Measurements from ENCODE around the gene PAQR8.
A peak's percentile ranks its signal among the peaks of the same experiment; 100 is the strongest.
"Not testable (repeated sequence)": the region's sequence is repeated elsewhere in the genome, so short reads cannot be mapped to it uniquely, and the experiment has no call there.

The PAQR8 gene

GRCh38 chr6:52405243-52405642, 43.3 kb downstream of the PAQR8 start:
- DNase-seq (ENCODE audit: low read depth in 3 of 3, low spot score in 1 of 3): no peak

- no peak for DNase-seq (ENCODE audit: low read depth in 3 of 3, low spot score in 1 of 3)
Measured at GRCh38 chr6:52407467-52407866, 45.5 kb downstream of the PAQR8 start.

- no peak for DNase-seq (ENCODE audit: low read depth in 3 of 3, low spot score in 1 of 3)
Measured at GRCh38 chr6:52409499-52409898, 47.5 kb downstream of the PAQR8 start.

GRCh38 chr6:52410979-52411378, 49.0 kb downstream of the PAQR8 start:
- DNase-seq (ENCODE audit: low read depth in 3 of 3, low spot score in 1 of 3): no peak

GRCh38 chr6:52411911-52412310, 50.0 kb downstream of the PAQR8 start:
- no peak for DNase-seq (ENCODE audit: low read depth in 3 of 3, low spot score in 1 of 3)

GRCh38 chr6:52415333-52415732, 53.4 kb downstream of the PAQR8 start:
- no peak for DNase-seq (ENCODE audit: low read depth in 3 of 3, low spot score in 1 of 3)

GRCh38 chr6:52415917-52416628, 54.1 kb downstream of the PAQR8 start:
- no peak for DNase-seq (ENCODE audit: low read depth in 3 of 3, low spot score in 1 of 3)

- no peak for DNase-seq (ENCODE audit: low read depth in 3 of 3, low spot score in 1 of 3)
Measured at GRCh38 chr6:52416629-52417151, 54.7 kb downstream of the PAQR8 start.

- DNase-seq (ENCODE audit: low read depth in 3 of 3, low spot score in 1 of 3): no peak
Measured at GRCh38 chr6:52417675-52418111, 55.7 kb downstream of the PAQR8 start.

GRCh38 chr6:52418606-52419005, 56.7 kb downstream of the PAQR8 start:
- DNase-seq (ENCODE audit: low read depth in 3 of 3, low spot score in 1 of 3): no peak

- DNase-seq (ENCODE audit: low read depth in 3 of 3, low spot score in 1 of 3): peak; percentile 92 to 97 (median 95)
Measured at GRCh38 chr6:52419809-52420667, 58.1 kb downstream of the PAQR8 start, which contains the start of gene EFHC1. Gene EFHC1 (plus strand): TSS chr6:52420342. CDS start chr6:52420411, 69 bp downstream.

GRCh38 chr6:52420668-52421358, 58.9 kb downstream of the PAQR8 start:
- no peak for DNase-seq (ENCODE audit: low read depth in 3 of 3, low spot score in 1 of 3)

GRCh38 chr6:52422156-52422555, 60.2 kb downstream of the PAQR8 start:
- DNase-seq (ENCODE audit: low read depth in 3 of 3, low spot score in 1 of 3): no peak

- no peak for DNase-seq (ENCODE audit: low read depth in 3 of 3, low spot score in 1 of 3)
Measured at GRCh38 chr6:52423448-52423847, 61.5 kb downstream of the PAQR8 start.

- no peak for DNase-seq (ENCODE audit: low read depth in 3 of 3, low spot score in 1 of 3)
Measured at GRCh38 chr6:52423971-52424381, 62.0 kb downstream of the PAQR8 start.

GRCh38 chr6:52424513-52424912, 62.6 kb downstream of the PAQR8 start:
- no peak for DNase-seq (ENCODE audit: low read depth in 3 of 3, low spot score in 1 of 3)

GRCh38 chr6:52426667-52427066, 64.7 kb downstream of the PAQR8 start:
- no peak for DNase-seq (ENCODE audit: low read depth in 3 of 3, low spot score in 1 of 3)

- not testable (repeated sequence) for DNase-seq (ENCODE audit: low read depth in 3 of 3, low spot score in 1 of 3)
Measured at GRCh38 chr6:52433294-52433693, 71.3 kb downstream of the PAQR8 start.

- no peak for DNase-seq (ENCODE audit: low read depth in 3 of 3, low spot score in 1 of 3)
Measured at GRCh38 chr6:52435345-52435744, 73.4 kb downstream of the PAQR8 start.

- DNase-seq (ENCODE audit: low read depth in 3 of 3, low spot score in 1 of 3): no peak
Measured at GRCh38 chr6:52438926-52439325, 77.0 kb downstream of the PAQR8 start.

- no peak for DNase-seq (ENCODE audit: low read depth in 3 of 3, low spot score in 1 of 3)
Measured at GRCh38 chr6:52454556-52454955, 92.6 kb downstream of the PAQR8 start.
